ENCODE measurements around the gene ZNF697.

DNA sequence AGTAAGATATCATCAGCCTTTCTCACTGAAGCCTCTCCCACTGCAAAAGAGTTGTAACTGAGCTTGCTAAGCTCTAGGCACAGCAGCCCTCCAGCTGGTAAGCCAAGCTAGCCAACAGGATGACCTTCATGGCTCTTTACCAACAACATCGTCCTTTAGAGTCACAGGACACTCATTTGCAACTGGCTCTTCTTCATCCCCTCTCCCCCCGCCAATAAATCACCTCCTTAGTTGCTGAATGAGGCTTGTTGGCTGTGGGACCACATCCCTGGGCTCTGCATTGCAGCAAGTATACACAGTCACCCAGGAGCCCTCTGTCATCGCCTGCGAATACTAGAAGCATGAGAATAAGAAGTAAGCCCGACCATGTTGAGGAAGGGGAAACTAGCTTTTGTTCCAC, 16.0 kb upstream of the ZNF697 start:
- TF ChIP-seq CTCF (IDR thresholded peaks at IDR 0.05; ENCODE audit: insufficient read depth, low read depth, low read length) (no peak), EZH2 (IDR thresholded peaks at IDR 0.05; ENCODE audit: insufficient read depth, low read length) (no peak)

Measured in astrocyte (in vitro differentiated cells and primary cell).